HepG2 (cell line): ENCODE results near the gene GSTK1. TPM values are rescaled to one million over a fixed set of nuclear protein-coding genes. Genes with fewer than 3 reads are reported as not detected.

Experiments
- ADNP ChIP-seq: sonication (generic); formaldehyde crosslinking; IDR thresholded peaks from 2 replicates; pipeline ENCODE4 v1.4.0; 2020; ENCODE audit warnings: missing genetic modification reagents
- HOXD1 ChIP-seq: sonication (generic); formaldehyde crosslinking; IDR thresholded peaks from 2 replicates; pipeline ENCODE4 v1.5.0; 2020; ENCODE audit warnings: missing genetic modification reagents
- NFATC3 ChIP-seq: sonication (generic); formaldehyde crosslinking; IDR thresholded peaks from 2 replicates; pipeline ENCODE4 v1.5.1; 2020; ENCODE audit warnings: mild to moderate bottlenecking, missing genetic modification reagents
- ZBTB21 ChIP-seq: sonication (generic); formaldehyde crosslinking; IDR thresholded peaks from 2 replicates; pipeline ENCODE4 v1.4.0; 2020; ENCODE audit warnings: missing genetic modification reagents
- ZNF652 ChIP-seq: IDR thresholded peaks from 2 replicates; pipeline ENCODE4 v1.6.1; 2016; ENCODE audit warnings: low read depth, borderline replicate concordance
- ZNF788 ChIP-seq: sonication (generic); formaldehyde crosslinking; IDR thresholded peaks from 2 replicates; pipeline ENCODE4 v1.5.0; 2020; ENCODE audit warnings: mild to moderate bottlenecking, missing genetic modification reagents, borderline replicate concordance
- ZNF841 ChIP-seq: sonication (generic); formaldehyde crosslinking; IDR thresholded peaks from 2 replicates; pipeline ENCODE4 v1.8.1; 2023; ENCODE audit warnings: missing genetic modification reagents, borderline replicate concordance
- polyA plus RNA-seq, 8 experiments: library from polyadenylated mRNA; depleted of rRNA in 3 of 8; stranded (reverse) in 7 of 8; unstranded in 1 of 8; fragments of >200 nt; fragmentation: Illumina TruSeq in 4 of 8; extraction: Trizol in 4 of 8; gene quantifications; 2 replicates each; pipeline versions ENCODE4 v1.2.1 to v1.2.3, GENCODE V29; 2011 to 2016; ENCODE audit warnings: low read depth in 4 of 8, missing spikeins in 1 of 8, mixed read lengths in 1 of 8; ENCODE audit not compliant: insufficient read depth in 1 of 8
- total RNA-seq, 5 experiments: library from RNA; depleted of rRNA; stranded (reverse); fragments of >200 nt; fragmentation: Illumina TruSeq; extraction: Trizol; gene quantifications; 2 replicates each; pipeline ENCODE4 v1.2.3, GENCODE V29; 2016; ENCODE audit warnings: low read depth in 1 of 5
- TF ChIP-seq, protein P1 (sequence below): sonication (generic); formaldehyde crosslinking; IDR thresholded peaks from 2 replicates; pipeline ENCODE4 v1.5.1; 2020; ENCODE audit warnings: mild to moderate bottlenecking, missing genetic modification reagents, borderline replicate concordance
- TF ChIP-seq, protein P2 (sequence below): sonication (generic); formaldehyde crosslinking; IDR thresholded peaks from 2 replicates; pipeline ENCODE4 v1.4.0; 2020; ENCODE audit warnings: mild to moderate bottlenecking, missing genetic modification reagents
- TF ChIP-seq, protein P3 (sequence below): sonication (generic); formaldehyde crosslinking; IDR thresholded peaks from 2 replicates; pipeline ENCODE4 v1.5.1; 2020; ENCODE audit warnings: mild to moderate bottlenecking, missing genetic modification reagents, moderate library complexity
- TF ChIP-seq, protein P4 (sequence below): sonication (generic); formaldehyde crosslinking; IDR thresholded peaks from 2 replicates; pipeline ENCODE4 v1.4.0; 2020; ENCODE audit warnings: missing genetic modification reagents
- TF ChIP-seq, protein P5 (sequence below): sonication (generic); formaldehyde crosslinking; IDR thresholded peaks from 2 replicates; pipeline ENCODE4 v1.4.0; 2020; ENCODE audit warnings: missing genetic modification reagents
- TF ChIP-seq, protein P6 (sequence below): IDR thresholded peaks from 2 replicates; pipeline ENCODE4 v1.6.1; 2012; ENCODE audit warnings: inconsistent platforms

Gene GSTK1
- total and polyA plus RNA-seq, 2 of the 13 experiments (the other 11 are each of a cell fraction or from before 2014, with no cell fraction given) = 64.6 to 92.1 TPM

DNA sequence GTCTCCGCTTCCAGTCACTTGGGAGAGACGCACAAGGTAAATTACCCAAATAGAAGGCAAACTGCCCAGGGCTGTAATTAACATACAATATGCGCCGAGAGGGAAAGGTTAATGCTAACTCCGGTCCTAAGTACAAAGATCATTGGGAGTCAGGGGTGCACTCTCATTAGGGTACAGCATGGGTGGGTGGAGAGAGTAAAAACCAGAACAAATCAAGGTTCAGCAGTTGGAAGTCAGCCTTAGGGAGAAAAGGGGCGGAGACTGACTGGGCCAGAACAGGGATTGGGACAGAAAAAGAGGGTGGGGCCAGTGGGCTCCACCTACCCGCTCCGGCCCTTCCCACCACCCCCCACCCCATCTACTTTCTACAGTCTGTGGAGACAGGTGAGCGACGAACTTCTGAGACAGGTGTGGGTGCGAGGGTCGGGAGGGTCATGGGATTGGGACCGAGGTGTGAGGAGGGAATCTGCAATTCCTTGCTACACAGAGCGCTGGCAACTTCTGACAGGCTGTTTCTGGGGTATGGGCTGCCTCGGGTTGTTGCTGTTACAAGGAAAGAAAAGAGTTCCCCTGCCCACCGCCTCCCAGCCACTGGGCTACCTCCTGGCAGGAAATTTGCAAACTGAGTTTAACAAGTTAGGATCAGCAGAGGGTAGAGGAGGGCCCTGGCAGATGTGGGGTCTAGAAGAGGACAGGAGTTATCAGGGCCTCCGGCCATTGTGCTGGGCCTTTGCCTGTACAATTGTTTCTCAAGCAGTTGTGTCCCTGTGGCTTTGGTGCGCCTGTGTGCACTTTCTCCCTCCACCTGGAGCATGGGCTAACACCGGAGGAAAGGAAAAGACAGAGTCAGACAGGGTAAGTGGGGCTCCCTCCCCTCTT lies 21.6 kb downstream of the GSTK1 start, which contains the start of gene TMEM139 (continued):
- TF ChIP-seq ZNF841 (CRISPR knock-in tag) = no peak
- no peak for TF ChIP-seq HOXD1 (CRISPR knock-in tag)
- TF ChIP-seq, protein P1, sequence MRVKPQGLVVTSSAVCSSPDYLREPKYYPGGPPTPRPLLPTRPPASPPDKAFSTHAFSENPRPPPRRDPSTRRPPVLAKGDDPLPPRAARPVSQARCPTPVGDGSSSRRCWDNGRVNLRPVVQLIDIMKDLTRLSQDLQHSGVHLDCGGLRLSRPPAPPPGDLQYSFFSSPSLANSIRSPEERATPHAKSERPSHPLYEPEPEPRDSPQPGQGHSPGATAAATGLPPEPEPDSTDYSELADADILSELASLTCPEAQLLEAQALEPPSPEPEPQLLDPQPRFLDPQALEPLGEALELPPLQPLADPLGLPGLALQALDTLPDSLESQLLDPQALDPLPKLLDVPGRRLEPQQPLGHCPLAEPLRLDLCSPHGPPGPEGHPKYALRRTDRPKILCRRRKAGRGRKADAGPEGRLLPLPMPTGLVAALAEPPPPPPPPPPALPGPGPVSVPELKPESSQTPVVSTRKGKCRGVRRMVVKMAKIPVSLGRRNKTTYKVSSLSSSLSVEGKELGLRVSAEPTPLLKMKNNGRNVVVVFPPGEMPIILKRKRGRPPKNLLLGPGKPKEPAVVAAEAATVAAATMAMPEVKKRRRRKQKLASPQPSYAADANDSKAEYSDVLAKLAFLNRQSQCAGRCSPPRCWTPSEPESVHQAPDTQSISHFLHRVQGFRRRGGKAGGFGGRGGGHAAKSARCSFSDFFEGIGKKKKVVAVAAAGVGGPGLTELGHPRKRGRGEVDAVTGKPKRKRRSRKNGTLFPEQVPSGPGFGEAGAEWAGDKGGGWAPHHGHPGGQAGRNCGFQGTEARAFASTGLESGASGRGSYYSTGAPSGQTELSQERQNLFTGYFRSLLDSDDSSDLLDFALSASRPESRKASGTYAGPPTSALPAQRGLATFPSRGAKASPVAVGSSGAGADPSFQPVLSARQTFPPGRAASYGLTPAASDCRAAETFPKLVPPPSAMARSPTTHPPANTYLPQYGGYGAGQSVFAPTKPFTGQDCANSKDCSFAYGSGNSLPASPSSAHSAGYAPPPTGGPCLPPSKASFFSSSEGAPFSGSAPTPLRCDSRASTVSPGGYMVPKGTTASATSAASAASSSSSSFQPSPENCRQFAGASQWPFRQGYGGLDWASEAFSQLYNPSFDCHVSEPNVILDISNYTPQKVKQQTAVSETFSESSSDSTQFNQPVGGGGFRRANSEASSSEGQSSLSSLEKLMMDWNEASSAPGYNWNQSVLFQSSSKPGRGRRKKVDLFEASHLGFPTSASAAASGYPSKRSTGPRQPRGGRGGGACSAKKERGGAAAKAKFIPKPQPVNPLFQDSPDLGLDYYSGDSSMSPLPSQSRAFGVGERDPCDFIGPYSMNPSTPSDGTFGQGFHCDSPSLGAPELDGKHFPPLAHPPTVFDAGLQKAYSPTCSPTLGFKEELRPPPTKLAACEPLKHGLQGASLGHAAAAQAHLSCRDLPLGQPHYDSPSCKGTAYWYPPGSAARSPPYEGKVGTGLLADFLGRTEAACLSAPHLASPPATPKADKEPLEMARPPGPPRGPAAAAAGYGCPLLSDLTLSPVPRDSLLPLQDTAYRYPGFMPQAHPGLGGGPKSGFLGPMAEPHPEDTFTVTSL = 0 out of 2 replicates have a peak, but pooled peaks have one; percentile 28
- TF ChIP-seq, protein P2, sequence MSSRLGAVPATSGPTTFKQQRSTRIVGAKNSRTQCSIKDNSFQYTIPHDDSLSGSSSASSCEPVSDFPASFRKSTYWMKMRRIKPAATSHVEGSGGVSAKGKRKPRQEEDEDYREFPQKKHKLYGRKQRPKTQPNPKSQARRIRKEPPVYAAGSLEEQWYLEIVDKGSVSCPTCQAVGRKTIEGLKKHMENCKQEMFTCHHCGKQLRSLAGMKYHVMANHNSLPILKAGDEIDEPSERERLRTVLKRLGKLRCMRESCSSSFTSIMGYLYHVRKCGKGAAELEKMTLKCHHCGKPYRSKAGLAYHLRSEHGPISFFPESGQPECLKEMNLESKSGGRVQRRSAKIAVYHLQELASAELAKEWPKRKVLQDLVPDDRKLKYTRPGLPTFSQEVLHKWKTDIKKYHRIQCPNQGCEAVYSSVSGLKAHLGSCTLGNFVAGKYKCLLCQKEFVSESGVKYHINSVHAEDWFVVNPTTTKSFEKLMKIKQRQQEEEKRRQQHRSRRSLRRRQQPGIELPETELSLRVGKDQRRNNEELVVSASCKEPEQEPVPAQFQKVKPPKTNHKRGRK (CRISPR knock-in tag) = no peak
- no peak for TF ChIP-seq NFATC3
- no peak for TF ChIP-seq ZBTB21 (CRISPR knock-in tag)
- peak; percentile 77 for TF ChIP-seq ZNF652 (CRISPR knock-in tag)
- TF ChIP-seq, protein P3, sequence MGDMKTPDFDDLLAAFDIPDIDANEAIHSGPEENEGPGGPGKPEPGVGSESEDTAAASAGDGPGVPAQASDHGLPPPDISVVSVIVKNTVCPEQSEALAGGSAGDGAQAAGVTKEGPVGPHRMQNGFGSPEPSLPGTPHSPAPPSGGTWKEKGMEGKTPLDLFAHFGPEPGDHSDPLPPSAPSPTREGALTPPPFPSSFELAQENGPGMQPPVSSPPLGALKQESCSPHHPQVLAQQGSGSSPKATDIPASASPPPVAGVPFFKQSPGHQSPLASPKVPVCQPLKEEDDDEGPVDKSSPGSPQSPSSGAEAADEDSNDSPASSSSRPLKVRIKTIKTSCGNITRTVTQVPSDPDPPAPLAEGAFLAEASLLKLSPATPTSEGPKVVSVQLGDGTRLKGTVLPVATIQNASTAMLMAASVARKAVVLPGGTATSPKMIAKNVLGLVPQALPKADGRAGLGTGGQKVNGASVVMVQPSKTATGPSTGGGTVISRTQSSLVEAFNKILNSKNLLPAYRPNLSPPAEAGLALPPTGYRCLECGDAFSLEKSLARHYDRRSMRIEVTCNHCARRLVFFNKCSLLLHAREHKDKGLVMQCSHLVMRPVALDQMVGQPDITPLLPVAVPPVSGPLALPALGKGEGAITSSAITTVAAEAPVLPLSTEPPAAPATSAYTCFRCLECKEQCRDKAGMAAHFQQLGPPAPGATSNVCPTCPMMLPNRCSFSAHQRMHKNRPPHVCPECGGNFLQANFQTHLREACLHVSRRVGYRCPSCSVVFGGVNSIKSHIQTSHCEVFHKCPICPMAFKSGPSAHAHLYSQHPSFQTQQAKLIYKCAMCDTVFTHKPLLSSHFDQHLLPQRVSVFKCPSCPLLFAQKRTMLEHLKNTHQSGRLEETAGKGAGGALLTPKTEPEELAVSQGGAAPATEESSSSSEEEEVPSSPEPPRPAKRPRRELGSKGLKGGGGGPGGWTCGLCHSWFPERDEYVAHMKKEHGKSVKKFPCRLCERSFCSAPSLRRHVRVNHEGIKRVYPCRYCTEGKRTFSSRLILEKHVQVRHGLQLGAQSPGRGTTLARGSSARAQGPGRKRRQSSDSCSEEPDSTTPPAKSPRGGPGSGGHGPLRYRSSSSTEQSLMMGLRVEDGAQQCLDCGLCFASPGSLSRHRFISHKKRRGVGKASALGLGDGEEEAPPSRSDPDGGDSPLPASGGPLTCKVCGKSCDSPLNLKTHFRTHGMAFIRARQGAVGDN (CRISPR knock-in tag) = peak; percentile 65
- TF ChIP-seq ADNP (CRISPR knock-in tag) = no peak
- TF ChIP-seq, protein P4, sequence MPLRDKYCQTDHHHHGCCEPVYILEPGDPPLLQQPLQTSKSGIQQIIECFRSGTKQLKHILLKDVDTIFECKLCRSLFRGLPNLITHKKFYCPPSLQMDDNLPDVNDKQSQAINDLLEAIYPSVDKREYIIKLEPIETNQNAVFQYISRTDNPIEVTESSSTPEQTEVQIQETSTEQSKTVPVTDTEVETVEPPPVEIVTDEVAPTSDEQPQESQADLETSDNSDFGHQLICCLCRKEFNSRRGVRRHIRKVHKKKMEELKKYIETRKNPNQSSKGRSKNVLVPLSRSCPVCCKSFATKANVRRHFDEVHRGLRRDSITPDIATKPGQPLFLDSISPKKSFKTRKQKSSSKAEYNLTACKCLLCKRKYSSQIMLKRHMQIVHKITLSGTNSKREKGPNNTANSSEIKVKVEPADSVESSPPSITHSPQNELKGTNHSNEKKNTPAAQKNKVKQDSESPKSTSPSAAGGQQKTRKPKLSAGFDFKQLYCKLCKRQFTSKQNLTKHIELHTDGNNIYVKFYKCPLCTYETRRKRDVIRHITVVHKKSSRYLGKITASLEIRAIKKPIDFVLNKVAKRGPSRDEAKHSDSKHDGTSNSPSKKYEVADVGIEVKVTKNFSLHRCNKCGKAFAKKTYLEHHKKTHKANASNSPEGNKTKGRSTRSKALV = no peak
- 0 out of 2 replicates have a peak, but pooled peaks have one; percentile 4 for TF ChIP-seq ZNF788
- TF ChIP-seq, protein P5, sequence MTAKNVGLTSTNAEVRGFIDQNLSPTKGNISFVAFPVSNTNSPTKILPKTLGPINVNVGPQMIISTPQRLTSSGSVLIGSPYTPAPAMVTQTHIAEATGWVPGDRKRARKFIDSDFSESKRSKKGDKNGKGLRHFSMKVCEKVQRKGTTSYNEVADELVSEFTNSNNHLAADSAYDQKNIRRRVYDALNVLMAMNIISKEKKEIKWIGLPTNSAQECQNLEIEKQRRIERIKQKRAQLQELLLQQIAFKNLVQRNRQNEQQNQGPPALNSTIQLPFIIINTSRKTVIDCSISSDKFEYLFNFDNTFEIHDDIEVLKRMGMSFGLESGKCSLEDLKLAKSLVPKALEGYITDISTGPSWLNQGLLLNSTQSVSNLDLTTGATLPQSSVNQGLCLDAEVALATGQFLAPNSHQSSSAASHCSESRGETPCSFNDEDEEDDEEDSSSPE (CRISPR knock-in tag) = no peak
- TF ChIP-seq, protein P6, sequence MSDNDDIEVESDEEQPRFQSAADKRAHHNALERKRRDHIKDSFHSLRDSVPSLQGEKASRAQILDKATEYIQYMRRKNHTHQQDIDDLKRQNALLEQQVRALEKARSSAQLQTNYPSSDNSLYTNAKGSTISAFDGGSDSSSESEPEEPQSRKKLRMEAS = peak; percentile 41
